ENCODE measurements around the gene CARMIL3. TPM values are rescaled to one million over a fixed set of nuclear protein-coding genes. Genes with fewer than 3 reads are reported as not detected.

CARMIL3 gene
- total RNA-seq, 4 donors from 2014 or later = 0.63 to 1.3 (median 0.99) TPM

- Histone ChIP-seq H3K27ac (no peak overlapping the region), H3K27me3 (no peaks in the 10 kb centered on the region), H3K4me1 (peaks cover 12 to 18% of the 10 kb centered on the region in 2 donors), H3K4me3 (replicated peaks in 1 of 3) (no peak overlapping the region), H3K36me3 (no peaks in the 10 kb centered on the region), H3K9me3 (no peaks in the 10 kb centered on the region)
- intact Hi-C loops (cut with DNase I) = no loop called here
- WGBS, 2 donors = 85 to 100% methylated on average over 2 of the region's 10 CpGs
- DNase-seq = no peak
- TF ChIP-seq POLR2A (IDR thresholded peaks at IDR 0.05) (no peak), CTCF (IDR thresholded peaks at IDR 0.05) (no peak)
Observed at GRCh38 chr14:24068711-24069410, 17.1 kb downstream of the CARMIL3 start.

DNA sequence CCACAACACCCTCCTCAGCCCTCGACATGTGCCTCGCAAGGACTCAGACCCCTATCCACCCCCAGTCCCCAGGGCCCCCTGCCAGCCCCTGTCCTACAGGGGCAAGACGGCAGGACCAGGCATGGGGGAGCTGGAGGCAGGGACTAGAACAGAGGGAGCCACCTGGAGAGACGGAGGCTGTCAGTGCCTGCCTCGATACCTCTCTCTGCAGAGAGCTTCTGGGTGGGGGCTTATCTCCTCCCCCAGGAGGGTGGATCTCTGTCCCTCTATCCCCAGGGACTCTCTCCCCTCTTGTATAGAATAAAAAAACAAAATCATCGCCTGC is 17.6 kb downstream of the CARMIL3 start:
- Histone ChIP-seq H3K4me3 (replicated peaks in 1 of 3) (no peak overlapping the region), H3K9me3 (no peaks in the 10 kb centered on the region), H3K4me1 (peaks cover 12 to 18% of the 10 kb centered on the region in 2 donors), H3K36me3 (no peaks in the 10 kb centered on the region), H3K27ac (no peak overlapping the region), H3K27me3 (no peaks in the 10 kb centered on the region)
- WGBS, 2 donors = 91 to 94% methylated on average over 4 to 5 of the region's 6 CpGs
- no peak for DNase-seq
- intact Hi-C loops (cut with DNase I) = no loop called here
- no peak for TF ChIP-seq CTCF (IDR thresholded peaks at IDR 0.05)

DNA sequence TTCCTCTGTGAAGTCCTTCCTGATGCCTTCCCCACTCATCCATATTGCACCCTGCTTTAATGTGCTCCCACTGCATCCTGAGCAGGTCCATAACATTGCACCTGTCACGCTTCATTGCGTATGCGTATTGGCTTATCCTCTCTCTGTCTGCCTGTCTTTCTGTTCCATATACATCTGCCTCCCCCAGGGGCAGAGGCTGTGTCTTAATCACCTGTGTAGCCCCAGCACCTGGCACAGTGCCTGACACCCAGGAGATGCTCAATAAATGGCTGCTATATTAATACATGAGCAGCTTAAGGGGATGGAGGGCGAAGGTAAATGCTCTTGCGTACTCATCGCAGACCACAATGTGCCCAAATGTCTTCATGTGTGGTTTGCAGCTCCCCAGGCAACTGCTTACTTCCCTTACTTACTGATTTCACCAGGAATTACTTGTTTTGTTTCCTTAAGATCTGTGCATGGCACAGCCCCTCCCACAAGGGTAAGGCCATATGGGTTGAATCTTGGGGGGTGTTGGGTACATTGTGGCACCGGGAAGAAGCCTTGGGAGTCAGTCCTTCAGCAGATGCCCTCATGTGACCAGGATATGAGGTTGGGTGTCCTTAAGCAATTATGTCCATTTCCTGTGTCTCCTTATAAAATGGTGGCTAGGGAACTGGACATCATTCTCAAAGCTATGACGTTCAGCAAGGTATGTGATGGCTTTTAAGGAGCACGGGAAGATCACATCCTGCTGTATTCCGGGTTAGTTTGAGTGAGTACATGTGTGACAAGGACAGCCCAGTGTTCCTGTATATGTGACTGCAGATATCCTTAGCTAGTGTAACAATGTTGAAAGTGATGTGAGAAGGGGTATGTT is 18.7 kb downstream of the CARMIL3 start:
- no peaks in the 10 kb centered on the region for H3K9me3 ChIP-seq
- H3K4me3 ChIP-seq (replicated peaks in 1 of 3) = no peak overlapping the region
- H3K36me3 ChIP-seq = no peaks in the 10 kb centered on the region
- H3K27me3 ChIP-seq = no peaks in the 10 kb centered on the region
- TF ChIP-seq POLR2A (IDR thresholded peaks at IDR 0.05) (no peak), CTCF (IDR thresholded peaks at IDR 0.05) (no peak)
- no peak for DNase-seq
- H3K4me1 ChIP-seq = peaks cover 12 to 18% of the 10 kb centered on the region in 2 donors
- WGBS, 2 donors = 79 to 83% methylated on average over 10 of the region's 10 CpGs
- H3K27ac ChIP-seq = no peak overlapping the region
- intact Hi-C loops (cut with DNase I) = no loop called here

DNA sequence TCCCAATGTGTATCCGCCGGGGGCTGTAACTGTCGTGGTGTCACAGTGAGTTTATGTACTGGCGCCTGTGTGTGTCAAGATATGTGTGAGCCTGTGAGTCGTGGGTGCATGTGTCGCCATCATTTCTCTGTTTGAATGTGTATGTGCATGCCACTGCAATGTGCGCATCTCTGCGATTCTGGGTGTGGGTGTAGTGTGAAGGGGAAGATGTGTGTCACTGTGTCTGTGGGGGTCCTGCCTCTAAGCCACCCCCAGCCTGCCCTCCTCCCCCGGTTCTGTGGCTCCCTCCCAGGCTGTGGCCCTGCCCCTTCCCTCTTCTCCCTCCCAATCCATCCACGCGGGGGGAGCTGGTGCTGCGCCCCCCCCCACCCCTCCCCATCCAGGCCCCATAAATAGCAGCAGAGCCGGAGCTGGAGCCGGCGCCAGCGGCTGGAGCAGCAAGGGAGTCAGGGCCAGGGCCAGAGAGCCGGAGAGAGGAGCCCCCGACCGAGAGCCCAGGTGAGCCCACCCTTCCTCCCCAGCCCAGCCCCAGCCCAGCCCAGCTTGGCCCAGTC is 19.4 kb downstream of the CARMIL3 start, which contains the start of gene CPNE6:
CPNE6 (plus strand) TSS at position 419 of the 554 bp plus-strand sequence. CDS start 1,375 bp downstream, outside the sequence.
- no peak within 1 kb of the TSS for H3K4me3 ChIP-seq (replicated peaks in 1 of 3)
- H3K27me3 ChIP-seq = no peaks in the 10 kb centered on the region
- intact Hi-C loops (cut with DNase I) = no loop called here
- H3K27ac ChIP-seq = no peak within 1 kb of the TSS
- no peak for DNase-seq
- TF ChIP-seq CTCF (IDR thresholded peaks at IDR 0.05) (no peak), POLR2A (IDR thresholded peaks at IDR 0.05) (no peak)
- WGBS, 2 donors = 70 to 72% methylated on average over 12 of the region's 19 CpGs
- no peaks in the 10 kb centered on the region for H3K9me3 ChIP-seq
- H3K4me1 ChIP-seq = peaks cover 12 to 18% of the 10 kb centered on the region in 2 donors
- H3K36me3 ChIP-seq = no peaks in the 10 kb centered on the region

Data from thyroid gland (tissue), 4 donors.